Neural crest cell (in vitro differentiated cells): ENCODE data around the gene HES6. TPM values are rescaled to one million over a fixed set of nuclear protein-coding genes. Genes with fewer than 3 reads are reported as not detected.

Experiments
- DNase-seq: peaks from one replicate; pipeline ENCODE4 v3.0.0; 2021; ENCODE audit warnings: low read depth, mixed read lengths, low spot score
- H3K27ac Mint-ChIP-seq: one replicate; pipeline ENCODE4 v1.8.0; 2021; ENCODE audit warnings: mild to moderate bottlenecking, mixed read lengths; ENCODE audit not compliant: unreplicated experiment
- H3K27me3 Mint-ChIP-seq: 2 replicates; pipeline ENCODE4 v1.8.0; 2021; ENCODE audit warnings: low read depth, mild to moderate bottlenecking, mixed read lengths
- H3K36me3 Mint-ChIP-seq: 2 replicates; pipeline ENCODE4 v1.8.0; 2021; ENCODE audit warnings: low read depth, mild to moderate bottlenecking, mixed read lengths
- H3K4me1 Mint-ChIP-seq: 2 replicates; pipeline ENCODE4 v1.8.0; 2021; ENCODE audit warnings: mixed read lengths
- H3K4me3 Mint-ChIP-seq: one replicate; pipeline ENCODE4 v1.8.0; 2021; ENCODE audit warnings: mild to moderate bottlenecking, mixed read lengths
- H3K9me3 Mint-ChIP-seq: 2 replicates; pipeline ENCODE4 v1.8.0; 2021; ENCODE audit warnings: mixed read lengths
- total RNA-seq: library from RNA; stranded (reverse); gene quantifications from 2 replicates; pipeline ENCODE4 v1.2.1, GENCODE V29; 2021
- TF ChIP-seq, protein P1 (sequence below): fragments of 200-600 bp; sonication (generic); conservative IDR thresholded peaks from 2 replicates; pipeline ENCODE4 v1.5.0; 2021; ENCODE audit warnings: antibody characterized with exemption, mild to moderate bottlenecking

HES6 gene
- total RNA-seq, 1 donor from 2014 or later, result 152 TPM

GRCh38 chr2:238282861-238283738 lies 43.3 kb upstream of the HES6 start:
- H3K9me3 Mint-ChIP-seq, result no peaks in the 10 kb centered on the region
- H3K27me3 Mint-ChIP-seq, result no peaks in the 10 kb centered on the region
- H3K27ac Mint-ChIP-seq, result no peak overlapping the region
- peaks cover 46% of the 10 kb centered on the region for H3K4me1 Mint-ChIP-seq
- peak overlapping the region; percentile 10 for H3K4me3 Mint-ChIP-seq
- no peak for DNase-seq
- no peaks in the 10 kb centered on the region for H3K36me3 Mint-ChIP-seq
- TF ChIP-seq, protein P1, sequence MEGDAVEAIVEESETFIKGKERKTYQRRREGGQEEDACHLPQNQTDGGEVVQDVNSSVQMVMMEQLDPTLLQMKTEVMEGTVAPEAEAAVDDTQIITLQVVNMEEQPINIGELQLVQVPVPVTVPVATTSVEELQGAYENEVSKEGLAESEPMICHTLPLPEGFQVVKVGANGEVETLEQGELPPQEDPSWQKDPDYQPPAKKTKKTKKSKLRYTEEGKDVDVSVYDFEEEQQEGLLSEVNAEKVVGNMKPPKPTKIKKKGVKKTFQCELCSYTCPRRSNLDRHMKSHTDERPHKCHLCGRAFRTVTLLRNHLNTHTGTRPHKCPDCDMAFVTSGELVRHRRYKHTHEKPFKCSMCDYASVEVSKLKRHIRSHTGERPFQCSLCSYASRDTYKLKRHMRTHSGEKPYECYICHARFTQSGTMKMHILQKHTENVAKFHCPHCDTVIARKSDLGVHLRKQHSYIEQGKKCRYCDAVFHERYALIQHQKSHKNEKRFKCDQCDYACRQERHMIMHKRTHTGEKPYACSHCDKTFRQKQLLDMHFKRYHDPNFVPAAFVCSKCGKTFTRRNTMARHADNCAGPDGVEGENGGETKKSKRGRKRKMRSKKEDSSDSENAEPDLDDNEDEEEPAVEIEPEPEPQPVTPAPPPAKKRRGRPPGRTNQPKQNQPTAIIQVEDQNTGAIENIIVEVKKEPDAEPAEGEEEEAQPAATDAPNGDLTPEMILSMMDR, result no peak

DNA sequence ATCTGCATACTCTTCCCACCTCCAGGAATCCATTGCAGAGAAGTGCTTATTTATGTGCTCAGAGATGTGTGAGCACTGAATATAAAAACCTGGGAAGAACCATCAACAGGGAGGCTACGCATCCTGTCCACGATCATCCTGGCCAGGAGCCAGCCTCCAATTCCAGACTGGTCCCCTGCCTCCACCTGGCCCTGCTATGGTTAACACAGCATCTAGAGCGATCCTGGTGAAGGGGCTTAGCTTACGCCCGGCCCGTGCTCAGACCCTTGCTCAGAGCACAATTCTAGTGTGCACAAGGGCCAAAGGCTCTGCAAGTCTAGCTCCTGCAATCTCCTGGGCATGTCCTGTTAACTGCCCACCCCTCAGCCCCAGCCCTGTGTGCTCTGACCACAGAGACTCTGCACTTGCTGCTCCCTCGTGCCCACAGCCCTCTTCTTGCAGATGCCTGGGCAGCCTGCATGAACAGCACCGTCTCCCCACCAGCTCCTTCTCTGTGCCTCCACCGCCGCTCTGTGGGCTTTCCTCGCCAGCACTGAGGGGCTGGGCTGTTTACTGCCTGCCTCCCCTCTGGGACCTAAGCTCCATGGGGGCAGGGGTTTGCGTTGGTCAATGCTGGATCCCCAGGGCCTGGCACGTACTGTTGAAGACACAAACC lies 42.1 kb upstream of the HES6 start:
- no peaks in the 10 kb centered on the region for H3K27me3 Mint-ChIP-seq
- TF ChIP-seq, protein P1, result no peak
- H3K9me3 Mint-ChIP-seq, result no peaks in the 10 kb centered on the region
- DNase-seq, result no peak
- no peak overlapping the region for H3K27ac Mint-ChIP-seq
- no peaks in the 10 kb centered on the region for H3K36me3 Mint-ChIP-seq
- H3K4me1 Mint-ChIP-seq, result peaks cover 37% of the 10 kb centered on the region
- H3K4me3 Mint-ChIP-seq, result peak overlapping the region; percentile 44

DNA sequence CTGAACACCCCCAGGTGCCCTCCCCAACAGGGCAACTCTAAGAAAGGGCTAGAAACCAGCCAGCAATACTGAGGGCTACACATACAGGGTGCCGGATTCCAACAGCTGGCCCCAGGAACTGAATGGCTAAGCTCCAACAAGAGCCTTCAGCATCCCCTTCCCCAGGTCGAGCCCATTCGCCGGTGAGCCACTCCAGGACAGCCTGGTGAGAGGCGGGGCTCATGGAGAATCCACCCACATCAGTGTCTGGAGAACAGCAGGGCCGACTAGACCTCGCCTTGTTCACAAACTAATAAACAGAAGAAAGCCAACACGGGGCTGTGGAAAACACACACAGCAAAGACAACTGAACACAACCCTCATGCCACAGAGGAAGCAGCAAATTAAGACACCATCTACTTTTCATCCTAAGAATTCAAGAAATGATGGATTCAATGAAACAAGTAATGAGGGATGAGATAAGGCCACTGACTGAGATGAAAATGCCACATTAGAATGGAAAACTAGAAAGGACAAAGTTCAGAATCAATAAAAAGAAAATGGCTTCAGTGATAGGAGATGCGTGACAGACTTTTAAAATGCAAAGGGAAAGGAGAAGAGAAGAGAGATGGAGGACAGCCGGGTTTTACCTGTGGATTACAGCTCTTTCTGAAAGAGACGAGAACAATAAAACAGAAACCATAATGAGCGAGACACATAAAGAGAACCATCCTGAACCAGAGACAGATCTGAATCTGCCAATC lies 40.4 kb upstream of the HES6 start:
- TF ChIP-seq, protein P1, result no peak
- H3K27ac Mint-ChIP-seq, result no peak overlapping the region
- H3K9me3 Mint-ChIP-seq, result no peaks in the 10 kb centered on the region
- peaks cover 20% of the 10 kb centered on the region for H3K4me1 Mint-ChIP-seq
- no peaks in the 10 kb centered on the region for H3K36me3 Mint-ChIP-seq
- H3K27me3 Mint-ChIP-seq, result no peaks in the 10 kb centered on the region
- no peak overlapping the region for H3K4me3 Mint-ChIP-seq
- DNase-seq, result no peak

GRCh38 chr2:238279324-238279682 lies 39.5 kb upstream of the HES6 start:
- H3K4me3 Mint-ChIP-seq, result no peak overlapping the region
- no peak for DNase-seq
- no peak overlapping the region for H3K27ac Mint-ChIP-seq
- H3K4me1 Mint-ChIP-seq, result peaks cover 11% of the 10 kb centered on the region
- TF ChIP-seq, protein P1, result no peak
- no peaks in the 10 kb centered on the region for H3K9me3 Mint-ChIP-seq
- no peaks in the 10 kb centered on the region for H3K27me3 Mint-ChIP-seq
- H3K36me3 Mint-ChIP-seq, result no peaks in the 10 kb centered on the region

GRCh38 chr2:238278626-238279323 lies 38.9 kb upstream of the HES6 start:
- Mint-ChIP-seq H3K36me3 (no peaks in the 10 kb centered on the region), H3K4me1 (peaks cover 11% of the 10 kb centered on the region), H3K27ac (peak overlapping the region; percentile 83), H3K27me3 (no peaks in the 10 kb centered on the region), H3K4me3 (peak overlapping the region; percentile 5), H3K9me3 (no peaks in the 10 kb centered on the region)
- TF ChIP-seq, protein P1, result no peak
- DNase-seq, result no peak
